ENCODE results near the gene SNCB. TPM values are rescaled to one million over a fixed set of nuclear protein-coding genes. Genes with fewer than 3 reads are reported as not detected.

SNCB gene
- total and polyA plus RNA-seq, 2 of the 4 experiments (the other 2 are of a cell fraction), result 0.41 TPM; not detected in 1

DNA sequence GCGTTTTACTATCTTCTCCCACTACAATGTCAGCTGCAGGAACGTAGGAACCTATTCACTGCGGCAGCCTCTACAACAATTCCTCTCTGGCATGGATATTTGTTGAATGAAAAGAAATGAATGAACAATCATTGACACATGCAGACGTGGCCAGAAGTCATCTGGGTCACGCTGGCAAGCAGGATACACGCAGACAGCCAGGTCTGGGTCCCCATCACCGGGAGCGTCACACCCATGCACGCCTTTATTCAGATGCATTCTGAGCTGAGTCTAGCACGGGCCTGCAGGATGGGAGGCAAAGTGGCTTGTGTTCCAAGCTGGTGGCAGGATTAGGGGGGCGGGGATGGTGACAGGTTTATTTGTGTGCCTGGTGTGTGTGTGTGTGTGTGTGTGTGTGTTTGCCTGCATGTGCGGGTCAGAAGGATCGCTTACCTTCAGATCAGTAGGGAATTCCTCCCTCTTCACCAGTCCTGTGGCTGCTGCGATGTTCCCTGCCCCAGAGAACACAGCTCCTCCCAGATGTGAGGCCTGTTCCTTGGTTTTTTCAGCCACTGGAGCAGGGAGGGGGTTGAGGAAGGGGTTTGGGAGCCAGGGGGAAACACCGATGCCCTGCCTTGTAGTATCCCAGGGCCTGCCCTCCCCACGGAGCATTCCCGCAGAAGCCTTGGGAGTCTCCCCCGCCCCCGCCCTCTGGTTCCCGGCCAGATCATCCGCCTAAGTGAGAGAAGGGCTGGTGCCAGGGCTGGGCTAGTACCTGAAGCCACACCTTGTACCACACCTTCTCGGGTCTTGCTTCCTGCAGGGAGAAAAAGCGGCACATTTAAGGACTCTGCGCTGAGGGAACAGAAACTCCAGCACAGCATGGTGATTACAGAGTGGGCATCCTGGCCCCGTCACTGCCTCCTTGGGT is 4.1 kb downstream of the SNCB start:
- no peak overlapping the region for H2AFZ ChIP-seq (replicated peaks; ENCODE audit: low read length, poor library complexity)
- no peak overlapping the region for H3K14ac ChIP-seq (replicated peaks; ENCODE audit: low read depth, low read length)
- H3K56ac ChIP-seq (ENCODE audit: extremely low read depth, insufficient read depth, low read length), result no peak overlapping the region
- no peak overlapping the region for H3K9ac ChIP-seq (ENCODE audit: low read depth, low read length)
- in situ Hi-C loops (cut with MboI; ENCODE audit: low sequenced_read_pairs), result loop anchor here (10.0 kb wide), 1 partner anchor 51 kb away; no protein-coding TSS in a partner anchor
- H3K9me1 ChIP-seq (ENCODE audit: insufficient read depth, low read length), result peaks cover 3% of the 10 kb centered on the region; the same call in 1 of the 2 replicates
- H3K27me3 ChIP-seq (ENCODE audit: control insufficient read depth, insufficient read depth, low read length), result peaks cover 65% of the 10 kb centered on the region
- no peaks in the 10 kb centered on the region for H3K79me1 ChIP-seq (ENCODE audit: low read depth in 1 of 2, low read length in 2 of 2)
- H2AK5ac ChIP-seq (ENCODE audit: low read depth, low read length), result no peak overlapping the region
- POLR2A ChIA-PET (ENCODE audit: unreplicated experiment), result no interaction called here
- peaks cover 3% of the 10 kb centered on the region; the same call in 1 of the 2 replicates for H3K4me1 ChIP-seq (ENCODE audit: control insufficient read depth, insufficient read depth, low read length)
- no peak overlapping the region for H3K18ac ChIP-seq (ENCODE audit: low read depth, low read length)
- no peak overlapping the region for H4K5ac ChIP-seq (ENCODE audit: low read depth, low read length)
- no peak overlapping the region for H4K8ac ChIP-seq (ENCODE audit: low read depth in 2 of 2, low read length in 2 of 2)
- H2BK120ac ChIP-seq (ENCODE audit: low read depth, low read length), result no peak overlapping the region
- CTCF ChIA-PET, result no interaction called here
- H2BK20ac ChIP-seq (ENCODE audit: low read depth, low read length), result no peak overlapping the region
- DNase-seq, result no peak
- ATAC-seq (ENCODE audit: low read depth), result no peak
- no peak overlapping the region for H4K91ac ChIP-seq (ENCODE audit: insufficient read depth, low read depth, low read length)
- TF ChIP-seq MAFK (IDR thresholded peaks at IDR 0.05; ENCODE audit: low read depth, low read length), result no peak
- TF ChIP-seq NFE2L2 (IDR thresholded peaks at IDR 0.05; ENCODE audit: low read depth, low read length), result no peak
- TF ChIP-seq POLR2A (IDR thresholded peaks at IDR 0.05; ENCODE audit: low read depth, low read length), result no peak
- TF ChIP-seq RFX5 (IDR thresholded peaks at IDR 0.05; ENCODE audit: low read depth, low read length), result no peak
- BruUV-seq (replicated peaks), result no TSS peak
- intact Hi-C loops (cut with micrococcal nuclease), result no loop called here
- peak overlapping the region; percentile 55 for H2AK9ac ChIP-seq (replicated peaks; ENCODE audit: low read depth, low read length, poor library complexity)
- dilution Hi-C loops (cut with HindIII; ENCODE audit: low sequenced_read_pairs, unreplicated experiment), result no loop called here
- 62% methylated on average over 8 of the region's 25 CpGs; no CpG with 5 or more reads in 1 of the 2 experiments for WGBS, 2 experiments (ENCODE audit: extremely low coverage in 2 of 2, insufficient read length in 1 of 2)
- H4K20me1 ChIP-seq (ENCODE audit: insufficient read depth, low read length), result no peaks in the 10 kb centered on the region; the same call in 1 of the 2 replicates
- H3K27ac ChIP-seq (ENCODE audit: insufficient read depth, low read length), result no peak overlapping the region
- no peak overlapping the region for H3K4me2 ChIP-seq (ENCODE audit: low read depth, low read length)
- H3K4ac ChIP-seq (ENCODE audit: low read depth, low read length), result no peak overlapping the region
- H2BK15ac ChIP-seq (ENCODE audit: low read depth, low read length), result no peak overlapping the region
- H3K23ac ChIP-seq (ENCODE audit: low read depth, low read length), result no peak overlapping the region
- H2BK5ac ChIP-seq (ENCODE audit: low read depth, low read length, poor library complexity, severe bottlenecking), result no peak overlapping the region
- H3K36me3 ChIP-seq (ENCODE audit: control insufficient read depth, insufficient read depth, low read length), result no peaks in the 10 kb centered on the region
- H3K4me3 ChIP-seq (ENCODE audit: insufficient read depth, low read depth, low read length), result no peak overlapping the region
- no peaks in the 10 kb centered on the region for H3K9me3 ChIP-seq (ENCODE audit: control insufficient read depth, insufficient read depth, low read length)

Measured in IMR-90 (cell line).